Lower leg skin (tissue), 3 donors: ENCODE data around the gene MAN1C1.

Source experiments
- POLR2A ChIP-seq, 2 donors: fragments of 450-650 bp; IDR thresholded peaks; one replicate each; pipeline ENCODE4 v1.6.1; 2016 to 2017; ENCODE audit warnings: antibody characterized with exemption in 2 of 2, mild to moderate bottlenecking in 1 of 2, moderate library complexity in 1 of 2
- TF ChIP-seq, protein P1 (sequence below), 3 donors: fragments of 450-650 bp; IDR thresholded peaks; one replicate each; pipeline ENCODE4 v1.5.1; 2016; ENCODE audit warnings: antibody characterized with exemption in 3 of 3, mild to moderate bottlenecking in 3 of 3, moderate library complexity in 2 of 3

DNA sequence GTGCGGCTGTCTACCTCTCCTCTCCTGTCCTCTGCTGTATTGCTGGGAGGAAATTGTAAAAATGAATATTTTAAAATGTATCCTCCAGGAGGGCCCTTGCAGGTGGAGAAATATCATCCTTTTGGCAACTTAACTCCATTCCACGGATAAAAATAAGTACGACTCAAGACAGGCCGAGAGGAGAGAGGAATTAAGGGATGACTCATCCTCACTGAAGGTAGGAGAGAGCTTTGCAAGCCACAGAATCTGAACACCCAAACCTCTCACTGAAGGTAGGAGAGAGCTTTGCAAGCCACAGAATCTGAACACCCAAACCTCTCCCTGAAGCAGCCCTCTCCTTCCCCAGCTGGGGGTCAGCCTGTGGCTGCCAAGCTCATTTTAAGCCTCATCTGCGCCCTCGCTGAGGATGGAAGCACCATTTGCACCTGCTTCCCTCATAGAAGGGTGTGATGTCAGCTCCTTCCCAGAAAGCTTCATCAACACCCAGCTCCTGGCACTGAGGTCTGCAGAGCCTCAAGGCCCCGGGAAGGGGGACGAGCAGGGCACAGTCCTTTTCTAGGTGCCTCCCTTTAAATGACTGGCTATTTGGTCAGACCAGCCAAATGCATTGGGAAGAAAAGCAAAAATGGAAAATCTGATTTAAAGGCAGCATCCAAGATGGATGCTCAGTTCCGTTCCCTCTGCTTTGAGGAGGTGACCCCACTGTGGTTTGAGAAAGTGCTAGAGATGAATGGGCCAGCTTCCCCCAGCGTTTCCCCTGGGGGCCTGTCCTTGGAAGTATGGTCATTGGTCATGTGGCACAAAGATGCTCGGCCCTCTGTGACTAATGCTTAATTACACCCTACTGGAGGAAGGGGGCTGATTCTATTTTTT is 170.5 kb downstream of the MAN1C1 start:
- TF ChIP-seq, protein P1, sequence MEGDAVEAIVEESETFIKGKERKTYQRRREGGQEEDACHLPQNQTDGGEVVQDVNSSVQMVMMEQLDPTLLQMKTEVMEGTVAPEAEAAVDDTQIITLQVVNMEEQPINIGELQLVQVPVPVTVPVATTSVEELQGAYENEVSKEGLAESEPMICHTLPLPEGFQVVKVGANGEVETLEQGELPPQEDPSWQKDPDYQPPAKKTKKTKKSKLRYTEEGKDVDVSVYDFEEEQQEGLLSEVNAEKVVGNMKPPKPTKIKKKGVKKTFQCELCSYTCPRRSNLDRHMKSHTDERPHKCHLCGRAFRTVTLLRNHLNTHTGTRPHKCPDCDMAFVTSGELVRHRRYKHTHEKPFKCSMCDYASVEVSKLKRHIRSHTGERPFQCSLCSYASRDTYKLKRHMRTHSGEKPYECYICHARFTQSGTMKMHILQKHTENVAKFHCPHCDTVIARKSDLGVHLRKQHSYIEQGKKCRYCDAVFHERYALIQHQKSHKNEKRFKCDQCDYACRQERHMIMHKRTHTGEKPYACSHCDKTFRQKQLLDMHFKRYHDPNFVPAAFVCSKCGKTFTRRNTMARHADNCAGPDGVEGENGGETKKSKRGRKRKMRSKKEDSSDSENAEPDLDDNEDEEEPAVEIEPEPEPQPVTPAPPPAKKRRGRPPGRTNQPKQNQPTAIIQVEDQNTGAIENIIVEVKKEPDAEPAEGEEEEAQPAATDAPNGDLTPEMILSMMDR (IDR thresholded peaks at IDR 0.05) = no peak
- no peak for TF ChIP-seq POLR2A (IDR thresholded peaks at IDR 0.05)
